Measurements from ENCODE around the gene PRKN.

GRCh38 chr6:162580619-162581018 is 146.9 kb downstream of the PRKN start:
- TF ChIP-seq SUZ12 (IDR thresholded peaks at IDR 0.05) = no peak
- no peak for TF ChIP-seq TARDBP (IDR thresholded peaks at IDR 0.05)
- TF ChIP-seq BHLHE40 (IDR thresholded peaks at IDR 0.05; ENCODE audit: borderline replicate concordance) = no peak

Data from HEK293T (cell line).